DND-41 (cell line): ENCODE data around the gene AGXT.

Experiments used
- ATAC-seq: fragments of 200-7000 bp; cut with Tn5 transposase; 3 replicates; pipeline ENCODE4 v1.9.1; 2021; ENCODE audit warnings: low read depth; ENCODE audit not compliant: insufficient read depth
- DNase-seq: peaks from one replicate; pipeline ENCODE4 v3.0.0-alpha.2; 2020
- H2AFZ ChIP-seq: 2 replicates; pipeline ENCODE4 v1.6.0; 2012; ENCODE audit warnings: low read depth, low read length
- H3K27ac ChIP-seq: 2 replicates; pipeline ENCODE4 v1.5.1; 2012; ENCODE audit warnings: low read length, inconsistent platforms
- H3K27me3 ChIP-seq: fragments of 200-600 bp; sonication (generic); 2 replicates; pipeline ENCODE4 v1.6.0; 2012; ENCODE audit warnings: low read length, mild to moderate bottlenecking, inconsistent platforms; ENCODE audit not compliant: insufficient read depth, poor library complexity
- H3K36me3 ChIP-seq: 2 replicates; pipeline ENCODE4 v1.5.1; 2012; ENCODE audit warnings: low read length, inconsistent platforms; ENCODE audit not compliant: insufficient read depth
- H3K4me1 ChIP-seq: 2 replicates; pipeline ENCODE4 v1.5.1; 2012; ENCODE audit warnings: mild to moderate bottlenecking, low read length; ENCODE audit not compliant: insufficient read depth
- H3K4me2 ChIP-seq: 2 replicates; pipeline ENCODE4 v1.6.0; 2012; ENCODE audit warnings: mild to moderate bottlenecking, moderate library complexity, low read length, inconsistent platforms; ENCODE audit not compliant: insufficient read depth
- H3K4me3 ChIP-seq, 2 experiments: fragments of 200-600 bp in 1 of 2; shearing (Covaris generic) in 1 of 2; 2 replicates each; pipeline ENCODE4 v1.5.1; 2012 to 2016; ENCODE audit warnings: inconsistent platforms in 2 of 2, low read length in 2 of 2, mild to moderate bottlenecking in 2 of 2, low read depth in 1 of 2, moderate library complexity in 1 of 2
- H3K79me2 ChIP-seq: 2 replicates; pipeline ENCODE4 v1.6.0; 2012; ENCODE audit warnings: low read length, inconsistent platforms; ENCODE audit not compliant: insufficient read depth
- H3K9ac ChIP-seq: 2 replicates; pipeline ENCODE4 v1.6.0; 2012; ENCODE audit warnings: low read depth, mild to moderate bottlenecking, inconsistent platforms, low read length, moderate library complexity
- H3K9me3 ChIP-seq: 2 replicates; pipeline ENCODE4 v1.5.1; 2012; ENCODE audit warnings: low read length, moderate library complexity, mild to moderate bottlenecking, inconsistent platforms; ENCODE audit not compliant: insufficient read depth, severe bottlenecking
- H4K20me1 ChIP-seq: 2 replicates; pipeline ENCODE4 v1.6.0; 2012; ENCODE audit warnings: low read length; ENCODE audit not compliant: insufficient read depth
- CTCF ChIP-seq: IDR thresholded peaks from 2 replicates; pipeline ENCODE4 v1.5.1; 2012; ENCODE audit warnings: borderline replicate concordance, low read length, moderate library complexity, mild to moderate bottlenecking; ENCODE audit not compliant: poor library complexity, severe bottlenecking; ENCODE audit errors: extremely low read depth
- EZH2 ChIP-seq: IDR thresholded peaks from 3 replicates; pipeline ENCODE4 v1.6.1; 2012; ENCODE audit warnings: borderline replicate concordance, low read depth, mild to moderate bottlenecking, moderate library complexity, low read length, inconsistent platforms; ENCODE audit not compliant: severe bottlenecking

The AGXT gene

GRCh38 chr2:240919161-240919781 is 50.6 kb downstream of the AGXT start:
- Histone ChIP-seq H3K4me1 (no peaks in the 10 kb centered on the region), H2AFZ (no peak overlapping the region), H3K4me2 (no peak overlapping the region), H3K36me3 (no peaks in the 10 kb centered on the region), H3K9me3 (no peaks in the 10 kb centered on the region), H3K4me3 (no peak overlapping the region), H3K27ac (no peak overlapping the region), H3K79me2 (no peaks in the 10 kb centered on the region), H3K9ac (no peak overlapping the region), H4K20me1 (no peaks in the 10 kb centered on the region; the same call in 1 of the 2 replicates), H3K27me3 (no peaks in the 10 kb centered on the region)
- ATAC-seq: no peak
- TF ChIP-seq CTCF: no peak
- TF ChIP-seq EZH2: no peak
- DNase-seq: no peak

DNA sequence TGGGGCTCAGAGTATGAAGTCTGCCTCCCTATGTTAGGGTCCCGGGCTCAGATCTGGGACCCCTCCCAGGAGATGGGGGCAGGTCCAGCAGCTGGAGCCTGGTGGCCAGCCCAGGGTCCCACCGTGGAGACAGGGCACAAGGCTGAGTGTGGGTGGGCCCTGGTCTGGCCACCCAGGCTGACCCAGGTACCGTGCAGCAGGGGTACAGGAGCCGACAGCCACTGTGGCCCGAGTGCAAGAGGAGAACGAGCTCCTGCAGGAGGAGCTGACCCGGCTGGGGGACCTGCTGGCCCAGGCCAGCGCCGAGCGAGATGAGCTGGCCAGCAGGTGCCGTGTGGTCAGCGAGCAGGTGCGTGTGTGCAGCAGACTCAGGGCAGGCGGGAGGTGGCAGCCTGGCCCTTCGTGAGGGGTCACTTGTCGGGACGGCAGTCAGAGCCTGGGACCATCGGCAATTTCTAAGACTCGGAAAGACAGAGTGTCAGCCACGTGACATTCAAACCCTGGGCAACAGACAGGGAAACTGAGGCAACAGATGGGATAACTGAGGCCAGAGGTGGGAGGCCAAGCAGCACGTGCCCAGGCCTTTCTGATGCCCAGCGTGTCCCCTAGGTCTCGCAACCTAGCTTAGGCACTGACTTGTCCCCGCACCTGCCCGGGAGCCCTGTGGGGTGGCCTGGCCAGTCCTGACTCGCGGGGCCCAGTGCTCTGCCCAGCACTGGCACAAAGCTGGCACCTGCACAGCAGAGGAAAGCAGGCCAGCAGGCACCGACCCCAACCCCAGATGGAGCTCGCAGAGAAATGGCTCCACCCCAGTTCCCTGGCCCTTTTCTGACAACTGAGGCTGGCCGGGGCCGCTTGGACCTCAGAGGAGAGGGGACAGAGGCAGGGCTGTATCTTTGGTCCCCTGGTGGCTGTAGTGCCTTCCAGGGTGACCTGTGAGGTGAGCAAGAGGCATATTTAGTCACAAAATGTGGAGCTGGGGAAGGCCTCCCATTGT is 51.5 kb downstream of the AGXT start:
- Histone ChIP-seq H3K9me3 (no peaks in the 10 kb centered on the region), H3K27ac (no peak overlapping the region), H3K4me3 (no peak overlapping the region), H4K20me1 (no peaks in the 10 kb centered on the region; the same call in 1 of the 2 replicates), H3K79me2 (no peaks in the 10 kb centered on the region), H3K4me1 (no peaks in the 10 kb centered on the region), H3K9ac (no peak overlapping the region), H3K27me3 (no peaks in the 10 kb centered on the region), H3K4me2 (no peak overlapping the region), H2AFZ (no peak overlapping the region), H3K36me3 (no peaks in the 10 kb centered on the region)
- DNase-seq (no peak), ATAC-seq (no peak)
- TF ChIP-seq EZH2 (no peak), CTCF (no peak)

DNA sequence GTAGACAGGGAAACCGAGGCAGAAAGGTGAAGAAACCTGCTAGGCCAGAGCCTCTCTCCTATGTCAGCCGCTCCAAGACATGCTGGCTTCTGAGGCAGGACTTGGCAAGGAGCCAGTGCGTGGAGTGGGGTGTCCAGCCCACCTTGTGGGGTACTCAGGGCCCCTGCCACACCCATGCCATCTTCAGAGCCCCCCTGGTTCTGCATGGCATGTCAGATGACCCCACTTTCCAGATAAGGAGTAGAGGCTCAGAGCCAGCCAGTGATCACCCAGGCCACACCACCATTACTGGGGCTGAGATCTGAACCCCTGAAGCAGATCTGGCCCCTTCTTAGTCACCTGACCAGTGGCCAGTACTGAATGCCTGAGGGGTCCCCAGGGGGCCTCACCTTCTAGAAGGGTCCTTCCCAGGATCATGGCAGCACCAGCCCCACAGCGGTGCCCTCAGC is 52.2 kb downstream of the AGXT start:
- ATAC-seq (no peak), DNase-seq (no peak)
- TF ChIP-seq CTCF: no peak
- TF ChIP-seq EZH2: no peak
- no peak overlapping the region for H3K9ac ChIP-seq
- H3K9me3 ChIP-seq: no peaks in the 10 kb centered on the region
- H3K27me3 ChIP-seq: no peaks in the 10 kb centered on the region
- H3K4me3 ChIP-seq: no peak overlapping the region
- H3K36me3 ChIP-seq: no peaks in the 10 kb centered on the region
- no peak overlapping the region for H3K27ac ChIP-seq
- H2AFZ ChIP-seq: no peak overlapping the region
- H3K4me2 ChIP-seq: no peak overlapping the region
- no peaks in the 10 kb centered on the region for H3K79me2 ChIP-seq
- H3K4me1 ChIP-seq: no peaks in the 10 kb centered on the region
- peaks cover 2% of the 10 kb centered on the region; the same call in 1 of the 2 replicates for H4K20me1 ChIP-seq
